WERI-Rb-1 (cell line): ENCODE data around the gene SLC1A3.
"Not testable (repeated sequence)": the region's sequence is repeated elsewhere in the genome, so short reads cannot be mapped to it uniquely, and the experiment has no call there.

ENCODE experiments used
- DNase-seq: peaks from one replicate; pipeline ENCODE4 v3.0.0-alpha.2; 2020
- H3K27ac ChIP-seq: fragments of 250-450 bp; sonication (Bioruptor Pico); 2 replicates; pipeline ENCODE4 v1.5.1; 2020; ENCODE audit warnings: mild to moderate bottlenecking, moderate library complexity
- H3K27me3 ChIP-seq: fragments of 250-450 bp; sonication (Bioruptor Pico); 2 replicates; pipeline ENCODE4 v1.5.1; 2021; ENCODE audit warnings: mild to moderate bottlenecking, low read depth, moderate library complexity; ENCODE audit not compliant: insufficient read depth, severe bottlenecking
- H3K36me3 ChIP-seq: fragments of 250-450 bp; sonication (Bioruptor Pico); 2 replicates; pipeline ENCODE4 v1.5.1; 2020; ENCODE audit warnings: mild to moderate bottlenecking, moderate library complexity
- H3K4me3 ChIP-seq: 2 replicates; pipeline ENCODE4 v1.5.1; 2011; ENCODE audit warnings: low read depth, mild to moderate bottlenecking, control low read depth, low read length
- H3K9me3 ChIP-seq: fragments of 250-450 bp; sonication (Bioruptor Pico); 2 replicates; pipeline ENCODE4 v1.5.1; 2021; ENCODE audit warnings: mild to moderate bottlenecking, moderate library complexity; ENCODE audit not compliant: severe bottlenecking
- TF ChIP-seq, protein P1 (sequence below): IDR thresholded peaks from 2 replicates; pipeline ENCODE4 v1.5.1; 2011; ENCODE audit warnings: low read depth, mild to moderate bottlenecking, control low read depth, inconsistent platforms, low read length

The SLC1A3 gene

DNA sequence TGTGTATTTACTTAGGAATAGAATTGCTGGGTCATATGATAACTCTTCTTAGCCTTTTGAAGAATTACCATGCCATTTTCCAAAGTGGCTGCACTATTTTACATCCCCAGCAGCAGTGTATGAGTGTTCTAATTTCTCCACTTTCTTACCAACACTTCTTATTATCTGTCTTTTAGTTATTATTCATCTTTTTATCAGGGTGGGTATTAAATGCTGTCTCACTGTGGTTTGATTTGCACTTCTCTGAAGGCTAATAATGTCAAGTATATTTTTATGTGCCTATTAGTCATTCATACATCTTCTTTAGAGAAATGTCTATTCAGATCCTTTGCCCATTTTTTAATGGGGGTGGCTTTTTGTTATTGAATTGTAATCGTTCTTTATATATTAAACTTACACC lies 36.8 kb downstream of the SLC1A3 start:
- H3K27ac ChIP-seq = no peak overlapping the region
- no peaks in the 10 kb centered on the region for H3K27me3 ChIP-seq
- H3K4me3 ChIP-seq = no peak overlapping the region
- TF ChIP-seq, protein P1, sequence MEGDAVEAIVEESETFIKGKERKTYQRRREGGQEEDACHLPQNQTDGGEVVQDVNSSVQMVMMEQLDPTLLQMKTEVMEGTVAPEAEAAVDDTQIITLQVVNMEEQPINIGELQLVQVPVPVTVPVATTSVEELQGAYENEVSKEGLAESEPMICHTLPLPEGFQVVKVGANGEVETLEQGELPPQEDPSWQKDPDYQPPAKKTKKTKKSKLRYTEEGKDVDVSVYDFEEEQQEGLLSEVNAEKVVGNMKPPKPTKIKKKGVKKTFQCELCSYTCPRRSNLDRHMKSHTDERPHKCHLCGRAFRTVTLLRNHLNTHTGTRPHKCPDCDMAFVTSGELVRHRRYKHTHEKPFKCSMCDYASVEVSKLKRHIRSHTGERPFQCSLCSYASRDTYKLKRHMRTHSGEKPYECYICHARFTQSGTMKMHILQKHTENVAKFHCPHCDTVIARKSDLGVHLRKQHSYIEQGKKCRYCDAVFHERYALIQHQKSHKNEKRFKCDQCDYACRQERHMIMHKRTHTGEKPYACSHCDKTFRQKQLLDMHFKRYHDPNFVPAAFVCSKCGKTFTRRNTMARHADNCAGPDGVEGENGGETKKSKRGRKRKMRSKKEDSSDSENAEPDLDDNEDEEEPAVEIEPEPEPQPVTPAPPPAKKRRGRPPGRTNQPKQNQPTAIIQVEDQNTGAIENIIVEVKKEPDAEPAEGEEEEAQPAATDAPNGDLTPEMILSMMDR = no peak
- no peaks in the 10 kb centered on the region for H3K36me3 ChIP-seq
- no peak for DNase-seq
- peaks cover 2% of the 10 kb centered on the region for H3K9me3 ChIP-seq

DNA sequence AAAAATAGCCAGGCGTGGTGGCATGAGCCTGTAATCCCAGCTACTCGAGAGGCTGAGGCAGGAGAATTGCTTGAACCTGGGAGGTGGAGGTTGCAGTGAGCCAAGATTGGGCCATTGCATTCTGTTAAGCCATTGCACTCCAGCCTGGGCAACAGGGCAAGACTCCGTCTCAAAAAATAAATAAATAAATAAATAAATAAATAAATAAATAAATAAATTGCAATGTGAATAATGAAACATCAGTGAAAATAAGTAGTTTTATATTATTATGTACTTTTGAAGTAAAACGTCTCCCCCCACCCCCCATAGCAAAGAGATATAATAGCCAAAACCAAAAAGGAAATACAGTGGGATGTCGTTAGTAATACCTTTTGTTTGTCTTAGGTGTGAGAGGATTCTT lies 37.4 kb downstream of the SLC1A3 start:
- not testable (repeated sequence) for H3K27me3 ChIP-seq, H3K36me3 ChIP-seq, H3K27ac ChIP-seq, H3K4me3 ChIP-seq, H3K9me3 ChIP-seq, DNase-seq

DNA sequence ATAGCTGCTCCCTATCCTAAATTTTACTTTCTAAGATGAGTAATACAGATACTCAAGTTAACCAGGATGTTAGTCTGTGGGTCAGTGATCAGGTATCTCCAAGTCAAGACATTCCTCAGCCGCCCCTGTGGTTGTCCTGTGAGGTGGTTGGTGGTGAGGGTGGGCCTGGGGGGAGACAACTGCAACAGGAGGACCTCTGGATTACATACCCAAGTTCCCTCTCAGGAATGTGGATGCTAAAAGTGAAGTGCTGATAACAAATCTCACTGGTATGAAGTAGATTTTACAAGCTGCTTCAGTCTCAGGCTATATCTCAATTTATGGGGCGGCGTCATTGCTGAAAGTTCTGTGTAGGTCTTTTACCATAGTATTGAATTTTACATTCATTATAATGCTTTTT lies 38.3 kb downstream of the SLC1A3 start:
- peaks cover 2% of the 10 kb centered on the region for H3K9me3 ChIP-seq
- H3K27ac ChIP-seq = no peak overlapping the region
- H3K4me3 ChIP-seq = no peak overlapping the region
- TF ChIP-seq, protein P1 = no peak
- no peaks in the 10 kb centered on the region for H3K27me3 ChIP-seq
- DNase-seq = no peak
- H3K36me3 ChIP-seq = no peaks in the 10 kb centered on the region

DNA sequence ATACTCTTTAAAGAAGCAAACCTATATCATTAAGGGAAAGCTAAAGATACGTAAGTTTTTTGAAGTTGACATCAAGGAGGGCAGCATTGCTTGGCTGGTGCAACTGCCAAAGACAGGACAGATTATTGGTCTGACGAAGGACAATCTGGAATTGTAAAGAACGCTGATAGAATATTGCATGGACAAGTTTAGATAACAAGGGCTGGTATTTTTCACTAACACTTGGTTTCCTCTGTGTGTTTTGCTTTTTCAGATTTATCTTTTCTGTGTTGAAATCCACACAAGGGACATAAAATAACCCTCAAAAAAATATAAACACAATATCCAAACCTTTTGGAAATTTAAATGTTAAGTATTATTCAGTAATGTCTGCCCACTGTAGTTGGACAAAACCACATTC lies 39.7 kb downstream of the SLC1A3 start:
- Histone ChIP-seq H3K27me3 (no peaks in the 10 kb centered on the region), H3K36me3 (no peaks in the 10 kb centered on the region), H3K4me3 (no peak overlapping the region), H3K9me3 (peaks cover 2% of the 10 kb centered on the region), H3K27ac (no peak overlapping the region)
- no peak for DNase-seq
- TF ChIP-seq, protein P1 = no peak

DNA sequence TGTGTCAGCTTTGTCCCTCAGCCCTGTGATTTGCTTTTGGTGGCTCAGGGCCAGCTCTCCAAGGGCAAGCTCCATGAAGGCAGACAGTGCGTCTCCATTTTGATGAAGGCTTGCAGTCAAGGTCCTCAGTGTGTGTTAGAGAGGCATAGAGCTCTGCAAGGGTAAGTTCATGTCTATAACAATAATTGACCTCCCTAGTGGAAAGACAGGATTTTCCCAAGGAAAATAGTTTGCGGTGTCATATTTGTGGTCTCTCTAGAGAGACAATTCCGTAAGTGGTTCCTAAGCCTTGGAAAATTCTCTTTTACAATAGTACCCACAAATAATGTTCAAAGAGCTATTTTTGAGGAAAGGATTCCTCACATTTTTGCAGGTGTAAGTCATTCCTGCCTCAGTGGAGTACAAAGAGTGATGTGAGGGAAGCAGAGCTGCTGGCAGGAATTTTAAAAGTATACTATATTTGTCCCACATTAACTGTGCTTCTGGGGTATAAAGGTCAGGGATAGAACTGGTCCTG lies 40.2 kb downstream of the SLC1A3 start:
- no peaks in the 10 kb centered on the region for H3K27me3 ChIP-seq
- H3K27ac ChIP-seq = no peak overlapping the region
- peaks cover 2% of the 10 kb centered on the region for H3K9me3 ChIP-seq
- no peak overlapping the region for H3K4me3 ChIP-seq
- no peaks in the 10 kb centered on the region for H3K36me3 ChIP-seq
- TF ChIP-seq, protein P1 = no peak
- DNase-seq = no peak

DNA sequence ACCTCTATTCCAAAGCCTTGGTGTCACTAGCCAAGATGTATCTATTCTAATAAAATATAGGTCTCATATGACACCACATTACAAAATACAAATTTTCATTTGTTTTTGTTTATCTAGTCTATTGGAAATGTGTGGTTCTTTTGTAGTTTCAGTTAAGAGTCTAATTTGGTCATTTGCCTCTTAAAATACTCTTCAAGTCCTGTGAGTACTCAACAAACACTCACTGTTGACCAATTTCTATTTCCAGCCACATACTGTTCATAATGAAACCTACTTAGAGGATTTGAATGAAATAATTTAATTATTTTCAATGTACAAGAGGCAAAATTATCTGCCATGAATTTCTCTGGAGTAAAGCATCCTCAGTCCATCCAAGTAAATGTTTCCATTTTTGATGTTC lies 40.6 kb downstream of the SLC1A3 start:
- TF ChIP-seq, protein P1 = no peak
- Histone ChIP-seq H3K27ac (no peak overlapping the region), H3K9me3 (peaks cover 2% of the 10 kb centered on the region), H3K27me3 (no peaks in the 10 kb centered on the region), H3K36me3 (no peaks in the 10 kb centered on the region), H3K4me3 (no peak overlapping the region)
- no peak for DNase-seq
